Esophagus squamous epithelium (tissue), 5 donors: ENCODE results near the gene DHCR24. TPM values are rescaled to one million over a fixed set of nuclear protein-coding genes. Genes with fewer than 3 reads are reported as not detected.

Experiments
- DNase-seq: peaks from one replicate; lab custom pipeline; 2025; lab: John Stamatoyannopoulos, UW
- H3K27ac ChIP-seq, 4 donors: fragments of 200-600 bp; sonication (generic); one replicate each; pipeline ENCODE4 v1.5.1; 2016 to 2019; ENCODE audit warnings: mild to moderate bottlenecking in 1 of 4
- H3K27me3 ChIP-seq, 4 donors: fragments of 200-600 bp; sonication (generic); 1 replicate in 3 of 4; 2 replicates in 1 of 4; pipeline versions ENCODE4 v1.5.1 to v1.6.0; 2017 to 2021; ENCODE audit warnings: antibody characterized with exemption in 1 of 4
- H3K36me3 ChIP-seq, 3 donors: fragments of 200-600 bp; sonication (generic); one replicate each; pipeline ENCODE4 v1.5.1; 2016 to 2019
- H3K4me1 ChIP-seq, 3 donors: fragments of 200-600 bp; sonication (generic); one replicate each; pipeline ENCODE4 v1.5.1; 2017 to 2019
- H3K4me3 ChIP-seq, 4 donors: fragments of 200-600 bp; sonication (generic); 1 replicate in 3 of 4; 2 replicates in 1 of 4; pipeline ENCODE4 v1.5.1; 2016 to 2019; ENCODE audit warnings: mild to moderate bottlenecking in 2 of 4, moderate library complexity in 1 of 4
- H3K9me3 ChIP-seq, 3 donors: fragments of 200-600 bp; sonication (generic); one replicate each; pipeline ENCODE4 v1.5.1; 2016 to 2019
- POLR2A ChIP-seq, 4 donors: fragments of 450-650 bp; IDR thresholded peaks; one replicate each; pipeline ENCODE4 v1.6.1; 2017; ENCODE audit warnings: antibody characterized with exemption in 4 of 4, mild to moderate bottlenecking in 4 of 4, moderate library complexity in 3 of 4
- WGBS, 2 donors: methylation state at CpG; one replicate each; pipeline ENCODE4 v1.1.5; 2018; 5-methylcytosine and 5-hydroxymethylcytosine counted together
- intact Hi-C: fragments of 100-400 bp; cut with DNase I; formaldehyde crosslinking; loops from one replicate; pipeline ENCODE4 v1.15.0; 2022
- total RNA-seq, 4 donors: library from RNA; depleted of rRNA; stranded (reverse); fragments of >200 nt; gene quantifications; one replicate each; pipeline ENCODE4 v1.1.0, GENCODE V29; 2016
- TF ChIP-seq, protein P1 (sequence below), 6 experiments: fragments of 450-650 bp in 4 of 6; fragments of 200-600 bp in 2 of 6; sonication (generic) in 2 of 6; IDR thresholded peaks; one replicate each; pipeline ENCODE4 v1.5.1; 2016 to 2019; ENCODE audit warnings: antibody characterized with exemption in 6 of 6, mild to moderate bottlenecking in 4 of 6, moderate library complexity in 4 of 6
- donor health status: DM: yes; HTN: yes; CAD: no.

The DHCR24 gene
- total RNA-seq, 4 donors from 2014 or later: 285 to 499 (median 340) TPM

- intact Hi-C loops: no loop called here
Measured at GRCh38 chr1:54929700-54930099, 42.7 kb upstream of the DHCR24 start.

GRCh38 chr1:54928327-54928726 lies 41.3 kb upstream of the DHCR24 start:
- Histone ChIP-seq H3K27me3 (no peaks in the 10 kb centered on the region), H3K9me3 (no peaks in the 10 kb centered on the region), H3K4me1 (peaks cover 5 to 61% (median 28%) of the 10 kb centered on the region in 3 donors), H3K4me3 (no peak overlapping the region), H3K27ac (peak overlapping the region; percentile 61 to 88 (median 84)), H3K36me3 (no peaks in the 10 kb centered on the region)
- WGBS, 2 donors: 35 to 61% methylated on average over 2 of the region's 2 CpGs
- intact Hi-C loops: no loop called here
- TF ChIP-seq POLR2A (IDR thresholded peaks at IDR 0.05): no peak
- TF ChIP-seq, protein P1, sequence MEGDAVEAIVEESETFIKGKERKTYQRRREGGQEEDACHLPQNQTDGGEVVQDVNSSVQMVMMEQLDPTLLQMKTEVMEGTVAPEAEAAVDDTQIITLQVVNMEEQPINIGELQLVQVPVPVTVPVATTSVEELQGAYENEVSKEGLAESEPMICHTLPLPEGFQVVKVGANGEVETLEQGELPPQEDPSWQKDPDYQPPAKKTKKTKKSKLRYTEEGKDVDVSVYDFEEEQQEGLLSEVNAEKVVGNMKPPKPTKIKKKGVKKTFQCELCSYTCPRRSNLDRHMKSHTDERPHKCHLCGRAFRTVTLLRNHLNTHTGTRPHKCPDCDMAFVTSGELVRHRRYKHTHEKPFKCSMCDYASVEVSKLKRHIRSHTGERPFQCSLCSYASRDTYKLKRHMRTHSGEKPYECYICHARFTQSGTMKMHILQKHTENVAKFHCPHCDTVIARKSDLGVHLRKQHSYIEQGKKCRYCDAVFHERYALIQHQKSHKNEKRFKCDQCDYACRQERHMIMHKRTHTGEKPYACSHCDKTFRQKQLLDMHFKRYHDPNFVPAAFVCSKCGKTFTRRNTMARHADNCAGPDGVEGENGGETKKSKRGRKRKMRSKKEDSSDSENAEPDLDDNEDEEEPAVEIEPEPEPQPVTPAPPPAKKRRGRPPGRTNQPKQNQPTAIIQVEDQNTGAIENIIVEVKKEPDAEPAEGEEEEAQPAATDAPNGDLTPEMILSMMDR (IDR thresholded peaks at IDR 0.05): no peak
- no peak for DNase-seq

More at GRCh38 chr1:54929700-54930099, 42.7 kb upstream of the DHCR24 start:
- Histone ChIP-seq H3K27me3 (no peaks in the 10 kb centered on the region), H3K4me1 (peaks cover 5 to 54% (median 21%) of the 10 kb centered on the region in 3 donors), H3K4me3 (no peak overlapping the region), H3K27ac (peak overlapping the region in 2 of 4 donors; percentile 76 to 88), H3K36me3 (no peaks in the 10 kb centered on the region), H3K9me3 (peaks cover 0 to 3% (median 0%) of the 10 kb centered on the region in 3 donors)
- TF ChIP-seq, protein P1 (IDR thresholded peaks at IDR 0.05): no peak
- TF ChIP-seq POLR2A (IDR thresholded peaks at IDR 0.05): no peak
- no peak for DNase-seq

DNA sequence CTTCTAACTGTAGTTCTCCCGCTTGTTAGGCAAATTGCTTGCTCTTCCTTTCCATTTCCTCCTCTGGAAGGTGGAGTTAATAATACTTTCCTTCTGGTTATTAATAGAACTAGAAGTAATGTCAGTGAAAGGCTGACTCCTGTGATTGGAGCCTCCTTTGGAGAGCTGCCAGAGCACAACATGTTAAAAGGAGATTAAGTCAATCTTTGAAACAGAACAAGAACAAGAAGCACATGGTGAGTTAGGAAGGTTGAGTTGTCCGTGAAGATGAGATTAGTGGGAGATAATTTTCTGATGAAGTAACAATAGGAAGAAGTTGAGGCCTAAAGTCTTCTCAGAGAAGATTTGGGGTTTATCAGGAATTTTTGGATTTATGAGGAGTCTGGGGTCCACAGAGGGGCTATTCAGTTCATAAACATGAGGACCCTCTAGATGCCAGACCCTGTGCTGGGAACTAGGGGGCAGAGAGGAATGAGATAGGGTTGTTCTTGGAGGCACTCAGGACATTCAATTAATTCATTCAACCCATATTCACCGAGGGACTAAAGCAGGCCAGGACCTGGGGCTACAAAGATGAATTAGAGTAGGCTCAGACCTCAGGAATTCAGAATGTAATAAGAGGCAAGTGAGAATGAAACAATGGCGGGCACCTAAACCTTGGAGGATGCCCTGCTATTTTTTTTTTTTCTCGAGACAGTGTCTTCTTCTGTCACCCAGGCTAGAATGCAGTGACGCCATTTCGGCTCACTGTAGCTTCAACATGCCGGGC lies 40.7 kb upstream of the DHCR24 start:
- H3K36me3 ChIP-seq: no peaks in the 10 kb centered on the region
- DNase-seq: no peak
- no peaks in the 10 kb centered on the region for H3K27me3 ChIP-seq
- intact Hi-C loops: no loop called here
- H3K4me3 ChIP-seq: no peak overlapping the region
- peaks cover 5 to 68% (median 28%) of the 10 kb centered on the region in 3 donors for H3K4me1 ChIP-seq
- peak overlapping the region; percentile 61 to 88 (median 84) for H3K27ac ChIP-seq
- WGBS, 2 donors: 34 to 55% methylated on average over 6 to 8 of the region's 8 CpGs
- TF ChIP-seq, protein P1 (IDR thresholded peaks at IDR 0.05): no peak
- no peak for TF ChIP-seq POLR2A (IDR thresholded peaks at IDR 0.05)
- no peaks in the 10 kb centered on the region for H3K9me3 ChIP-seq

DNA sequence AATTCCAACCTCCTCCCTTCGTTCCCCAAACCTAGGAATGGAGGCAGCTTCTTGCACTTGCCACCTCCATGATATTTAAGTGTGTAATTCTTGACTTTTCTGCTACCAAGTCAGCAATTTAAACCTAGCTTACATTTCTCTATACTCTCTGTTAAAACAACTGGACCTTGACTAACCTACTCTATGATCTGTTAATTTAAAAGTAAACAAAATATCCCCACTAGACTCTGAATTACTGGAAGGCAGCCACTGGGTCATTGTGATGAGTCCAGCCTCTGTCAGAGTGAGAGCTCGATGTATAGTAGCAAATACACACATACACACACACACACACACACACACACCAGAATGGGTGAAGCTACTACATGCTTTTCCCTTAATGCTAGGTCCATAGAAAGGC lies 40.0 kb upstream of the DHCR24 start:
- no peak overlapping the region for H3K4me3 ChIP-seq
- peak overlapping the region; percentile 61 to 88 (median 84) for H3K27ac ChIP-seq
- TF ChIP-seq, protein P1 (IDR thresholded peaks at IDR 0.05): no peak
- TF ChIP-seq POLR2A (IDR thresholded peaks at IDR 0.05): no peak
- H3K36me3 ChIP-seq: no peaks in the 10 kb centered on the region
- 37 to 45% methylated on average over 2 of the region's 2 CpGs for WGBS, 2 donors
- no peak for DNase-seq
- intact Hi-C loops: no loop called here
- no peaks in the 10 kb centered on the region for H3K9me3 ChIP-seq
- H3K27me3 ChIP-seq: no peaks in the 10 kb centered on the region
- peaks cover 5 to 75% (median 31%) of the 10 kb centered on the region in 3 donors for H3K4me1 ChIP-seq

DNA sequence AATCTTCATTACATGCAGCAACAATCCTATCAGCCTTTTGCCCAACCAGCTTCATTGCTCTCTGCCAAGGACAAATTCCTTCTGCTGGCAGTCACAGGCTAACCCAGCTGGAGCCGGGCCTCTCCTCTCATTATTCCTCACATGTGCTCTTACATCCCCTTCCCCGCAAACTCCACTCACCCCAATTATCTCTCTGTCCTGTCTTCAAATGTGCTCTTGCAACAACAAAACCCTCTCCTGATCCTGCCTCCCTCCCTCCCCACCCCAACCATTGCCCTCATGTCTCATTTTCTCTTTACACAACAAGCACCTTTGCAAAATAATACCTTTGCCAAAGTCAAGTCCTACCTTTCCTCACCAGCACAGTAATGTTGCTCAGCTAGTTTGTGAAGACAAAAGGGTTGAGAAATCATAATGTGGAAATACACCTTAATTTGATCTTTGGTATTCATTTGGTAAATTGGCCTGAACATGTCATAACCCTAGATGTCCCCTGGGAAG lies 36.0 kb upstream of the DHCR24 start:
- no peak overlapping the region for H3K4me3 ChIP-seq
- peak overlapping the region; percentile 72 to 88 (median 84) for H3K27ac ChIP-seq
- no peak for DNase-seq
- no peaks in the 10 kb centered on the region for H3K9me3 ChIP-seq
- H3K27me3 ChIP-seq: no peaks in the 10 kb centered on the region
- H3K4me1 ChIP-seq: peaks cover 10 to 78% (median 24%) of the 10 kb centered on the region in 3 donors
- no peaks in the 10 kb centered on the region for H3K36me3 ChIP-seq
- 34 to 42% methylated on average over 2 of the region's 2 CpGs for WGBS, 2 donors
- intact Hi-C loops: no loop called here
- TF ChIP-seq, protein P1 (IDR thresholded peaks at IDR 0.05): peak in 2 of 6 experiments; percentile 13 to 20
- no peak for TF ChIP-seq POLR2A (IDR thresholded peaks at IDR 0.05)
